A549 (cell line): Measurements from ENCODE around the gene DNAH11. TPM values are rescaled to one million over a fixed set of nuclear protein-coding genes. Genes with fewer than 3 reads are reported as not detected.

Experiments
- ATAC-seq, 2 experiments: fragments of 200-7000 bp in 1 of 2; fragments of >200 bp in 1 of 2; cut with Nextera tagmentation in 1 of 2; cut with Tn5 transposase in 1 of 2; 3 replicates each; pipeline versions ENCODE4 v1.8.0 to v1.9.1; 2018 to 2020; ENCODE audit warnings: mild to moderate bottlenecking in 1 of 2, moderate library complexity in 1 of 2
- CTCF ChIA-PET: fragments of 300-600 bp; sonication (Branson Sonifier 250); formaldehyde crosslinking; extraction: SDS; loops from one replicate; lab custom pipeline; 2021; ENCODE audit warnings: antibody characterized with exemption, inconsistent platforms; lab: Yijun Ruan, JAX
- POLR2A ChIA-PET: fragments of 350-600 bp; formaldehyde crosslinking; extraction: SDS; loops from one replicate; lab custom pipeline; 2021; ENCODE audit warnings: antibody characterized with exemption, inconsistent platforms; lab: Yijun Ruan, JAX
- DNase-seq, 2 experiments: peaks; one replicate each; pipeline versions ENCODE4 v3.0.0 to v3.0.0-alpha.2; 2011 to 2016; ENCODE audit warnings: low read depth in 1 of 2, low spot score in 1 of 2
- FAIRE-seq: peaks from 2 replicates; lab custom pipeline; 2011; peaks lifted over from hg19 to GRCh38; lab: Jason Lieb, UNC
- H3K27ac ChIP-seq, 2 experiments: fragments of >200 bp; sonication (Bioruptor Twin); formaldehyde crosslinking; 3 replicates each; pipeline ENCODE4 v1.5.1; 2016 to 2017
- H3K4me1 ChIP-seq: fragments of >200 bp; sonication (Bioruptor Twin); formaldehyde crosslinking; 3 replicates; pipeline ENCODE4 v1.6.1; 2016
- H3K4me2 ChIP-seq: fragments of >200 bp; sonication (Bioruptor Twin); formaldehyde crosslinking; 3 replicates; pipeline ENCODE4 v1.6.1; 2016
- H3K4me3 ChIP-seq: fragments of >200 bp; sonication (Bioruptor Twin); formaldehyde crosslinking; 3 replicates; pipeline ENCODE4 v1.5.1; 2016
- H3K9me3 ChIP-seq: fragments of >200 bp; sonication (Bioruptor Twin); formaldehyde crosslinking; 3 replicates; pipeline ENCODE4 v1.6.1; 2016
- CBX2 ChIP-seq: fragments of 200-600 bp; sonication (generic); IDR thresholded peaks from 2 replicates; pipeline ENCODE4 v1.6.1; 2016; ENCODE audit warnings: low read depth, mild to moderate bottlenecking, borderline replicate concordance
- CBX8 ChIP-seq: fragments of 200-600 bp; sonication (generic); IDR thresholded peaks from 2 replicates; pipeline ENCODE4 v1.6.1; 2016
- CHD2 ChIP-seq: fragments of 150-350 bp; IDR thresholded peaks from 2 replicates; pipeline ENCODE4 v1.6.1; 2014; ENCODE audit warnings: low read length; ENCODE audit not compliant: partially characterized antibody
- CHD4 ChIP-seq: fragments of 200-600 bp; sonication (generic); IDR thresholded peaks from 2 replicates; pipeline ENCODE4 v1.6.1; 2016; ENCODE audit warnings: antibody characterized with exemption, mild to moderate bottlenecking, borderline replicate concordance
- EHF ChIP-seq: fragments of 250-450 bp; sonication (Bioruptor Pico); IDR thresholded peaks from 2 replicates; pipeline ENCODE4 v1.5.0; 2020; ENCODE audit warnings: mild to moderate bottlenecking
- EHMT2 ChIP-seq: fragments of 200-600 bp; sonication (generic); IDR thresholded peaks from 2 replicates; pipeline ENCODE4 v1.6.1; 2016; ENCODE audit warnings: antibody characterized with exemption, low read depth, mild to moderate bottlenecking, moderate library complexity
- EP300 ChIP-seq, 2 experiments: fragments of >200 bp; sonication (Bioruptor Twin); formaldehyde crosslinking; IDR thresholded peaks; 2 replicates in 1 of 2; 3 replicates in 1 of 2; pipeline ENCODE4 v1.6.1; 2016 to 2017
- FOSB ChIP-seq: fragments of 250-450 bp; sonication (Bioruptor Pico); IDR thresholded peaks from 2 replicates; pipeline ENCODE4 v1.5.0; 2020; ENCODE audit warnings: mild to moderate bottlenecking, moderate library complexity
- GATA3 ChIP-seq: IDR thresholded peaks from 2 replicates; pipeline ENCODE4 v1.6.1; 2012; ENCODE audit warnings: borderline replicate concordance
- HOXA7 ChIP-seq: fragments of 250-450 bp; sonication (Bioruptor Pico); IDR thresholded peaks from 2 replicates; pipeline ENCODE4 v1.5.0; 2020; ENCODE audit warnings: mild to moderate bottlenecking, moderate library complexity
- JUNB ChIP-seq: fragments of >200 bp; sonication (Bioruptor Twin); formaldehyde crosslinking; IDR thresholded peaks from 2 replicates; pipeline ENCODE4 v1.6.1; 2016
- KDM1A ChIP-seq: fragments of 200-600 bp; sonication (generic); IDR thresholded peaks from 2 replicates; pipeline ENCODE4 v1.6.1; 2016; ENCODE audit warnings: low read depth, mild to moderate bottlenecking
- MAFK ChIP-seq: fragments of 450-650 bp; IDR thresholded peaks from 2 replicates; pipeline ENCODE4 v1.6.1; 2014; ENCODE audit not compliant: partially characterized antibody
- MAZ ChIP-seq: fragments of 150-350 bp; IDR thresholded peaks from 2 replicates; pipeline ENCODE4 v1.6.1; 2014; ENCODE audit warnings: antibody characterized with exemption, low read depth, low read length, borderline replicate concordance
- NPAS2 ChIP-seq: fragments of 250-450 bp; sonication (Bioruptor Pico); IDR thresholded peaks from 2 replicates; pipeline ENCODE4 v1.8.0; 2022; ENCODE audit warnings: mild to moderate bottlenecking, moderate library complexity, borderline replicate concordance
- PHF8 ChIP-seq: fragments of 200-600 bp; sonication (generic); IDR thresholded peaks from 2 replicates; pipeline ENCODE4 v1.6.1; 2016; ENCODE audit warnings: low read depth, mild to moderate bottlenecking, antibody characterized with exemption, moderate library complexity, borderline replicate concordance
- SMC3 ChIP-seq: fragments of >200 bp; sonication (Bioruptor Twin); formaldehyde crosslinking; IDR thresholded peaks from 3 replicates; pipeline ENCODE4 v1.6.1; 2018; ENCODE audit warnings: inconsistent platforms
- SREBF2 ChIP-seq: fragments of 450-650 bp; IDR thresholded peaks from 2 replicates; pipeline ENCODE4 v1.6.1; 2014; ENCODE audit warnings: mild to moderate bottlenecking, moderate library complexity
- TP53 ChIP-seq: fragments of 250-450 bp; sonication (Bioruptor Pico); IDR thresholded peaks from 2 replicates; pipeline ENCODE4 v1.5.0; 2021; ENCODE audit warnings: mild to moderate bottlenecking, moderate library complexity
- ZC3H11A ChIP-seq: fragments of 450-650 bp; IDR thresholded peaks from 2 replicates; pipeline ENCODE4 v1.6.1; 2014; ENCODE audit warnings: antibody characterized with exemption, mild to moderate bottlenecking
- ZNF302 ChIP-seq: fragments of 250-450 bp; sonication (Bioruptor Pico); IDR thresholded peaks from 2 replicates; pipeline ENCODE4 v1.9.0; 2021; ENCODE audit warnings: inconsistent platforms, mild to moderate bottlenecking, moderate library complexity
- ZSCAN20 ChIP-seq: fragments of 250-450 bp; sonication (Bioruptor Pico); IDR thresholded peaks from 2 replicates; pipeline ENCODE4 v1.8.0; 2022; ENCODE audit warnings: mild to moderate bottlenecking, moderate library complexity
- WGBS: methylation state at CpG from one replicate; pipeline ENCODE4 v1.1.6; 2017; ENCODE audit errors: missing lambda C conversion rate; 5-methylcytosine and 5-hydroxymethylcytosine counted together
- polyA plus RNA-seq, 4 experiments: library from polyadenylated mRNA; depleted of rRNA in 3 of 4; stranded (reverse); fragments of >200 nt; fragmentation: RNase III in 1 of 4; extraction: RNeasy Plus Mini Kit Qiagen cat#74134 plus additional on column Dnase treatment in 1 of 4; gene quantifications; 2 replicates in 3 of 4; 3 replicates in 1 of 4; pipeline ENCODE4 v1.2.3, GENCODE V29; 2011 to 2017
- TF ChIP-seq, protein P1 (sequence below): fragments of >200 bp; sonication (Bioruptor Twin); formaldehyde crosslinking; IDR thresholded peaks from 2 replicates; pipeline ENCODE4 v1.6.1; 2016
- TF ChIP-seq, protein P2 (sequence below): fragments of 250-450 bp; sonication (Bioruptor Pico); IDR thresholded peaks from 2 replicates; pipeline ENCODE4 v1.5.0; 2021; ENCODE audit warnings: mild to moderate bottlenecking, moderate library complexity, borderline replicate concordance
- TF ChIP-seq, protein P3 (sequence below): fragments of 250-450 bp; sonication (Bioruptor Pico); IDR thresholded peaks from 2 replicates; pipeline ENCODE4 v1.5.0; 2020; ENCODE audit warnings: low read depth, mild to moderate bottlenecking, moderate library complexity
- TF ChIP-seq, protein P4 (sequence below): fragments of >200 bp; sonication (Bioruptor Twin); formaldehyde crosslinking; IDR thresholded peaks from 3 replicates; pipeline ENCODE4 v1.6.1; 2016

Gene DNAH11
- polyA plus RNA-seq, 2 of the 4 experiments (the other 2 are of a cell fraction): 0.03 to 0.13 TPM

DNA sequence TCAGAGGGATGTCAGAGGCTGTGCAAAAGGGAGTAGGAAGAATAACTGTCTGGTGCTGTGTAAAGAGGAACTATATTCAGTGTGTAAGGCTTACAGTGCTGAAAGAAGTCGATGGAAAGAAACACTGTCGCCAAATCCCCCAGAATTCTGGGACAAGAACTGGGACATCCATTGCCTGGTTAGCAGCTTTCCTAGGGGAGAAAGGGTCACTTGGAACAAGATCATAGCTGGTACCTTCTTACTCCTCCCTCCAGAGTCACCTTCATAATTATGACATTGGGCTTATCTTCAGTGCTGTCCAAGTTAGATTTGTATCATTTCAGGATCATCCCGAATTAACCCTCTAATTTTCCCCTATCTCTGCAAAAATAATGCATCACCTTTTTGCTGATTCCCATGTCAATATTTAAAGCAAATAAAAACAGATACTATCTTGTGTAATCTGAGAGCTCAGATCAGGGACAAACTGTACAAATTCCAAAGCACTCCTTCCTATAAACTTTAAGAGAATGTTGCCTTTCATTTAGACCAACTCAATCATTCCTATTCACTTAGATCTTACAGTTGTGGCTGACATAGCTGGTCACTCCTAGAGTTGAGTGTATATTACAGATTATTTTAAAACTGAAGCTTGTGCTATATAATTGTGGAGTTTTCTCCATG is 96.5 kb downstream of the DNAH11 start:
- Histone ChIP-seq H3K4me3 (no peak overlapping the region), H3K9me3 (no peaks in the 10 kb centered on the region), H3K4me1 (peaks cover 8% of the 10 kb centered on the region; the same call in 2 of the 3 replicates), H3K4me2 (no peak overlapping the region), H3K27ac (no peak overlapping the region; a peak in 1 of 6 replicates)
- TF ChIP-seq EHMT2: no peak
- TF ChIP-seq MAZ: no peak
- TF ChIP-seq FOSB (CRISPR knock-in tag): no peak
- TF ChIP-seq EHF (CRISPR knock-in tag): no peak
- no peak for TF ChIP-seq KDM1A
- no peak for TF ChIP-seq MAFK
- no peak for TF ChIP-seq PHF8
- TF ChIP-seq ZSCAN20 (CRISPR knock-in tag): no peak
- no peak for TF ChIP-seq TP53 (CRISPR knock-in tag)
- no peak for TF ChIP-seq CBX2
- no peak for TF ChIP-seq HOXA7 (CRISPR knock-in tag)
- TF ChIP-seq, protein P1, sequence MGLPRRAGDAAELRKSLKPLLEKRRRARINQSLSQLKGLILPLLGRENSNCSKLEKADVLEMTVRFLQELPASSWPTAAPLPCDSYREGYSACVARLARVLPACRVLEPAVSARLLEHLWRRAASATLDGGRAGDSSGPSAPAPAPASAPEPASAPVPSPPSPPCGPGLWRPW: no peak
- TF ChIP-seq NPAS2: no peak
- TF ChIP-seq, protein P2, sequence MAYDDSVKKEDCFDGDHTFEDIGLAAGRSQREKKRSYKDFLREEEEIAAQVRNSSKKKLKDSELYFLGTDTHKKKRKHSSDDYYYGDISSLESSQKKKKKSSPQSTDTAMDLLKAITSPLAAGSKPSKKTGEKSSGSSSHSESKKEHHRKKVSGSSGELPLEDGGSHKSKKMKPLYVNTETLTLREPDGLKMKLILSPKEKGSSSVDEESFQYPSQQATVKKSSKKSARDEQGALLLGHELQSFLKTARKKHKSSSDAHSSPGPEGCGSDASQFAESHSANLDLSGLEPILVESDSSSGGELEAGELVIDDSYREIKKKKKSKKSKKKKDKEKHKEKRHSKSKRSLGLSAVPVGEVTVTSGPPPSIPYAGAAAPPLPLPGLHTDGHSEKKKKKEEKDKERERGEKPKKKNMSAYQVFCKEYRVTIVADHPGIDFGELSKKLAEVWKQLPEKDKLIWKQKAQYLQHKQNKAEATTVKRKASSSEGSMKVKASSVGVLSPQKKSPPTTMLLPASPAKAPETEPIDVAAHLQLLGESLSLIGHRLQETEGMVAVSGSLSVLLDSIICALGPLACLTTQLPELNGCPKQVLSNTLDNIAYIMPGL (CRISPR knock-in tag): no peak
- TF ChIP-seq ZNF302 (CRISPR knock-in tag): no peak
- no peak for TF ChIP-seq ZC3H11A
- no peak for TF ChIP-seq CHD4
- no peak for FAIRE-seq
- 48% methylated on average over 3 of the region's 3 CpGs for WGBS
- ATAC-seq: no peak
- no peak for DNase-seq
- POLR2A ChIA-PET: no interaction called here
- CTCF ChIA-PET: no interaction called here

DNA sequence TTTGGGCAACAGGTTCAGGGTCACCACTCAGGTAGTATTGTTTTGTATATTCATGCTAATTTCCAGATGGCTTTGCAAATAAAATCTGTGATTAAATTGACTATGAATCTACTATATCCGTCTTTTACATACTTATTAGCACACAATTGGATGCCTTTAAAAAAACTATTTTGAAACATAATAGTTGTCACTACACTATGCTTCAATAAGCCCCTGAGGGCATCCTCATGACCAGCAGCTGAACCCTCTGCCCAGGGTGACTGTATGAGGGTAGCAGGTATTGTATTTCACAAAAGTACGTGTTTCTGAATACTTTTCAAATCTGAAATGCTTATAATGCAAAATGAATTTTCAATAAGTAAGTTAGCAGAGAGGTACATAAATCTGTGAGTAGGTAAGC is 97.3 kb downstream of the DNAH11 start:
- CTCF ChIA-PET: no interaction called here
- Histone ChIP-seq H3K4me1 (peaks cover 8% of the 10 kb centered on the region; the same call in 2 of the 3 replicates), H3K4me2 (no peak overlapping the region), H3K9me3 (no peaks in the 10 kb centered on the region), H3K27ac (no peak overlapping the region; a peak in 1 of 6 replicates), H3K4me3 (no peak overlapping the region)
- FAIRE-seq: no peak
- no peak for DNase-seq
- TF ChIP-seq, protein P2 (CRISPR knock-in tag): no peak
- no peak for TF ChIP-seq SREBF2
- no peak for TF ChIP-seq HOXA7 (CRISPR knock-in tag)
- no peak for TF ChIP-seq MAFK
- TF ChIP-seq, protein P1: no peak
- no peak for TF ChIP-seq CHD2
- TF ChIP-seq SMC3: no peak
- TF ChIP-seq, protein P3, sequence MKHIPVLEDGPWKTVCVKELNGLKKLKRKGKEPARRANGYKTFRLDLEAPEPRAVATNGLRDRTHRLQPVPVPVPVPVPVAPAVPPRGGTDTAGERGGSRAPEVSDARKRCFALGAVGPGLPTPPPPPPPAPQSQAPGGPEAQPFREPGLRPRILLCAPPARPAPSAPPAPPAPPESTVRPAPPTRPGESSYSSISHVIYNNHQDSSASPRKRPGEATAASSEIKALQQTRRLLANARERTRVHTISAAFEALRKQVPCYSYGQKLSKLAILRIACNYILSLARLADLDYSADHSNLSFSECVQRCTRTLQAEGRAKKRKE: no peak
- TF ChIP-seq GATA3: no peak
- TF ChIP-seq, protein P4, sequence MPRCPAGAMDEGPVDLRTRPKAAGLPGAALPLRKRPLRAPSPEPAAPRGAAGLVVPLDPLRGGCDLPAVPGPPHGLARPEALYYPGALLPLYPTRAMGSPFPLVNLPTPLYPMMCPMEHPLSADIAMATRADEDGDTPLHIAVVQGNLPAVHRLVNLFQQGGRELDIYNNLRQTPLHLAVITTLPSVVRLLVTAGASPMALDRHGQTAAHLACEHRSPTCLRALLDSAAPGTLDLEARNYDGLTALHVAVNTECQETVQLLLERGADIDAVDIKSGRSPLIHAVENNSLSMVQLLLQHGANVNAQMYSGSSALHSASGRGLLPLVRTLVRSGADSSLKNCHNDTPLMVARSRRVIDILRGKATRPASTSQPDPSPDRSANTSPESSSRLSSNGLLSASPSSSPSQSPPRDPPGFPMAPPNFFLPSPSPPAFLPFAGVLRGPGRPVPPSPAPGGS: no peak
- no peak for TF ChIP-seq EP300 (IDR thresholded peaks at IDR 0.05)
- TF ChIP-seq JUNB: no peak
- no peak for TF ChIP-seq CBX8
- POLR2A ChIA-PET: no interaction called here
- 19% methylated on average over 2 of the region's 2 CpGs for WGBS
- no peak for ATAC-seq
